GM19238 (cell line): ENCODE measurements around the gene KIF5C.

Source experiments
- DNase-seq: peaks from one replicate; pipeline ENCODE4 v3.0.0; 2011; ENCODE audit warnings: low spot score; ENCODE audit not compliant: insufficient read length

Gene KIF5C

DNA sequence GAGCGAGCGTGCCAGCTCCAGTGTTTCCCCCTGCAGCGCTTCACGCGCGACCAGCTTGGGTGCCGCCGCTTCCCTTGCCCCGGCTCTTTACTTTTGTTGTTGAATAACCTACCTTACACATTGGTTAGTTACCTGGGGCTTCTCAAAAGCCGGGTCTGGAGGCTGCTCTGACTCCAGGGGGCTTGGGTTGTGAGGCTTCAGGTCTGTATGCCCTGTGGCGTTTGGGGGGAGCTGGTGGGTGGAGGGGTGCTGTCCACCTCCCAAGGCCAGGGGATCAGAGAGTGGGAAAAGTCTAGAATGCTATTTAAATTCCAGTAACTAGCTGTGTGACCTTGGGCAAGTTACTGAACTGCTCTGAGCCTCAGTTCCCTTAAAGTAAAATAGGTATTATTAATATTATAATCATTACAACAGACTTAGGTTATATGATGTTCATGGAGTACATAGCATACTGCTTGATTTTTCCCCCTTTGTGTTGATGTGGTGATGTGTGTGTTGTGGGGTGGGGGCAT, 164.2 kb downstream of the KIF5C start:
- no peak for DNase-seq

DNA sequence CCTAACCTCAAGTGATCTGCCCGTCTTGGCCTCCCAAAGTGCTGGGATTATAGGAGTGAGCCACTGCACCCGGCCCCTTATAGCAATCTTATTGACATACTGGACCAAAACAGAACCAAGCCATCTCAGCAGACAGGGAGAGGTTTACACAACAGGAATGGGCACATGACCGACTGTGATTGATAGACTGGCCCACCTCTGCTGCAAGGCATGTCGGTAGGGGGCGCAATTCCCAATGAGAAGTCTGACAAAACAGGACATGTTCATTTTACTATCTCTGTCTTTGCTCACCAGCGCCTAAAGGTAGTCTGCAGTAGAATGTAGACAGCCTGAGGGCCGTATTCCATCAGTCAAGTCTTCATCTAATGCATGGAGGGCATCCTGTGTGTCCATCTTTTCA, 165.4 kb downstream of the KIF5C start:
- DNase-seq = no peak

DNA sequence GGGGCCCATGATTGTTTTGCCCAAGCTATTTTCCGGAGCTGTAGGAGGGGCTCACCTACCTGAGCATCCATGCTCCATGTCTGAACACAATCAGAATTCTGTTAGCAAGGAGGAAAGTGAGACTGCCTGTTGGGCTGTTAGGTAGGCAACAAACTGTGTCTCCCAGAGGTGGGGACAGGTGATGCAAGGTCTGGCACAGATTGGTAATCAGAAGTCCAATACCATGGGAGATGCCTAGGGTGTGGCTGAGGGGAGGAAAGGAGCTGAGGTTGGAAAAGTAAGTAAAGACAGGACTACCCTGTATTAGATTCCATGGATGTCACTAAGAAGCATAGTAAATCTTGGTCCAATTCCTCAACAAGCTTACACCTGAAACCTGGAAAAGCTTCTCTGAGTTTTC, 166.5 kb downstream of the KIF5C start:
- DNase-seq = no peak

DNA sequence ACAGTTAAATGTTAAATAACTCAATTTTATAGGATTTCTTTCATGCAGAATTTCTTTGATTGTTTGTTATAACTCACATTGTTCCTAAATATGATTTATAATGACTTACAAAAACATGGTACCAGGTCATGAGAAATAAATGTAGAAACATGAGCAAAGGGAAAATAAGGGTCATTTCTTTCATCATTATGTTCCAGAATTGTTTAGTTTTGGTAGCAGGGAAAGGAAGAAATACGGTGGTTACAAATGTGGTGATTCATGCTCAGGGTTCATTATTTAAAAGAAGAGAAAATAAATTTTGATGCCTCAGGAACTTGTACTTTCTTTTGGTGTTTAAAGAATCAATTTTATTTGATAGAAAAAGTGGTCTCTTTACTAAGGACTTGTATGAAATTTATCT, 167.9 kb downstream of the KIF5C start:
- no peak for DNase-seq

DNA sequence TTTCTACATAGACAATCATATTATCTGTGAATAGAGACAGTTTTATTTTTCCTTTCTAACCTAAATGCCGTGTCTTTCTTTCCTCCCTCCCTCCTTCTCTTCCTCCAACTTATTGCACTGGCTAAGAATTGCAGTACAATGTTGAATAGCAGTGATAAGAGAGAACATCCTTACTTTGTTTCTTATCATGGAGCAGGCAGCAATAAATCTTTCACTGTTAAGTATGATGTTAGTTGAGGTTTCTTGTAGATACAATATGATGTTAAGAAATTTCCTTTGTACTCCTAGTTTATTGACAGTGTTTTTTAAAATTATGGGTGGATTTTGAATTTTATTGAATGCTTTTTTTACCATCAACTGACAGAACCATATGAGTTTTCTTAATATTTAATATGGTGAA, 169.5 kb downstream of the KIF5C start:
- no peak for DNase-seq

DNA sequence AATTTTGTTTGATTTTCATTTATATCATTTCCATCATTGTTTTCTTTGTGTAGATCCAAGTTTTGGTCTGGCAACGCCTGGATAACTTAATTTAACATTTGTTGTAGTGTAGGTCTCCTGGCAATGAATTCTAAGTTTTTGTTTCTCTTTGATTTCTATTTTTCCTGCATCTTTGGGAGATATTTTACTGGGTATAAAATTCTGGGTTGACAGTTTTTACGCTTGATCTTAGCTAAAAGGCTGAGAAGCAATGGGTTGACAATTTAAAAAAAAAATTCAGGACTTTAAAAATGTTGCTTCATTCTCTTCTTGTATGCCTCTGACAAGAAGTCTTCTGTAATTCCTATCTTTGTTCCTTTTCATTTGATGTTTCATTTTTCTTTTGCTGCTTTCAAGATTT, 172.1 kb downstream of the KIF5C start:
- DNase-seq = no peak

DNA sequence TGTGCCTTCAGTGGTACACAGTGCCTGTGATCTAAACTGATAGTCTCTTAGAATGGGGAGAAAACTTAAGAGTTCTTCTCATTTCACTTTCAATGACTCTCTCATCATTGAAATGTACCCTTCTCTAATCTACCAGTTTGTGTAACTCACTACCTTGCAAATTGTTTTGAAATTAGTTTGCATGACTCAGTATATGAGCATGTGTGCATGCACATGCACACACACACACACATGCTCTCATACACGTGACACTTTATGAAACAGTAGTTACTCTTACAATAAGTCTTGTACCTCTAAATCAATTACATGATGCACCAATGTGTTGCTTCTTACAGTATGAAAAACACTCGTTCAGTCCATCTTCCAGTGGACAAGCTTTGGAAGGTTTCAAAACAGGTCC, 174.1 kb downstream of the KIF5C start:
- no peak for DNase-seq

DNA sequence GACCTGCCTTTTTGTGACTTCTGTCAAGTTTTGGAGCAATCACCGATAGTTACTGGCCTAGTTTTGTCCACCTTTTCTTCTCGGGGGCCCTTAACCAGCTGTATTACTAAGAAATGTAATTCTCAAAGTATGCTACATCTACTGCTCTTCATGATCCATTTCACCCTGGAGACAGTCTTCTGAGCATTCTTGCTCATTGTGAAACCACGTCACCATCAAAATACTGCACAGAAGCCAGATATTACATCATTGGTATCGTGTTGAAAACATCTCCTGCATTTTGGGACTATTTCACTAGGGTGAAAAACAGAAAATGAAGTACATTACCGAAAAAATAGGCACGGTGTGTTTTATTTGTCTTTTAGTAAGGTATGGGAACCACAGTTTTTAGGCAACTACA, 175.2 kb downstream of the KIF5C start:
- DNase-seq = no peak

DNA sequence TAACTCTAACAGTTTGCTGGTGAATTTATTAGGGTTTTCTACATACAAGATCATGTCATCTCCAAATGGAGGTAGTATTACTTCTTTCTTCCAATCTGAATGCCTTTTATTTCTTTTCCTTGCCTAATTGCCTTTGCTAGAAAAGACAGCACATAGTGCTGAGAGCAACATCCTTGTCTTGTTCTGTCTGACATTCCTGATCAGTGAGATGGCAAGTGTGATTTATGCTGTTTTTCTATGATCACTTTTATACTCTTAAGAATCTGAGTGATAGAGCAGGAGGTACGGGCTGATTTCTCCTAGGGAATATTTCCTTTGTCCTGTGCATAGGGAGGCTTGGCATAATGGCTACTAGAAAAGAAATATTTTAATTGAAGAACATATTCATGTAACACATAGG, 180.7 kb downstream of the KIF5C start:
- DNase-seq = no peak

DNA sequence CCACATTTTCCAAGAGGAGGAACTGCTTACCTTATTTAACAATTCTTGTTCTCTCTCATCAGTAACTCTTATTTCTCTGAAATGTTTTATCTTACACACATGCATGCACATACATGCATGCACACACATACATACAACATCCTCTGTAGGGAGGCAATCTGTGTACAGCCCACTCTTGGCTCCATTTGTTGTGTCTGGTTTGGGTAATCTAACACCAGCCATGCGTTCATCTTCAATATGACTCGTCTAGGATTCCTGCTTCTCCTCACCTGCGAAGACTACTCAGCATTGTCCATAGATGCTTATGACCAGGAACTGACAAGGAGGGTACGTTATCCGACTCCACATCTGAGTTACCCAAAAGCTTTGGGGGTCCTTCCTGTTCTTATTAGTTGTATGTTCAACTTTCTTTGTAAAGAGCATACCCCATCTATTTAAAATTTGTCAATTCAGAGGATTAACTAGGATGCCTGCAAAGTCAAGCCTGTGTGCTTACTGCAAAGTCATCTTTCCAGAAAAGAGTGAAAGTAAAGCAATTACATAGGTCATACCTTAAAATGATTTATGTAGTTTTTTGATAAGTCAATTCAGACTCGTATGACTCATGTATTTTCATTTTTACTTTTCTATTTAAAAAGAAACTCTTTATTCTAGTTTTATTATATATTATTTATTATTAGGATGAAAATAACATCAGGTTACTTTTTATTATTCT, 181.7 kb downstream of the KIF5C start:
- no peak for DNase-seq

DNA sequence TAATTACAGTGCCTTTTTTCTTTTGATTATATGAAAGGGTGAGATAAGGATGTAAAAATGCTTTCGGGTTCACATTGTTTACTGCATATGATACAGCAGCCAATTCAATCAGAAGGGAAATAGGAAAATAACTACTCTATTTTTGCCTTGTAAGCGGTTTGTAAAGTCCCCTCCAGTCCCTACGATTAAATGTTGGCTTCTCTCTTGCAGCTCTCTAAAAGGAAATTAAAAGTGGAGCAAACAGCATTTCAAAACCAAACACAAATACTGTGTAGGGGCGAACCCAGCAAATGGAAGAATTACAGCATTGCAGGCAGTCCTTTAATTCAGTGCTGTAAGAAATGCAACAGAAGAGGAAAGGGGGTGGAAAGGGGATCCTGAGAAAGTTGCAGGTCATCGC, 182.4 kb downstream of the KIF5C start:
- no peak for DNase-seq

DNA sequence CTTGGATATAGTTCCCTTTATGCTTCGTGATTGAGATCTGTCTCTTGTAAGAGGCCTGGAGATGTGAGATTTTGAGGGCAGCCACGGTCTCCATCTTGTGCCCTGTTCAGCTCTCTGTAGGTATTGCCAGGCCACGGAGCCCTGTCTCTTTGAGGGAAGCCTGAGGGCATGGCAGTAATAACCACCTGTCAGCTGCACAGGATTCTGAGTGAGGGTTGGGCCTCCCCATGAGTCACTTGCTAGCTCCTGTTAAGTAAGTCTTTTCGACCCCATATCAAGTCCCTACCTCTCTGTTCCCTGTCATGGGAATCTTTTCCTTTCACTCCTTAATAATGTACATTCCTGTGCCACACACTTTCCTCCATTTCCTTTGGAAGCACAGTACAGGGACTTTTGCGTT, 183.9 kb downstream of the KIF5C start:
- no peak for DNase-seq

DNA sequence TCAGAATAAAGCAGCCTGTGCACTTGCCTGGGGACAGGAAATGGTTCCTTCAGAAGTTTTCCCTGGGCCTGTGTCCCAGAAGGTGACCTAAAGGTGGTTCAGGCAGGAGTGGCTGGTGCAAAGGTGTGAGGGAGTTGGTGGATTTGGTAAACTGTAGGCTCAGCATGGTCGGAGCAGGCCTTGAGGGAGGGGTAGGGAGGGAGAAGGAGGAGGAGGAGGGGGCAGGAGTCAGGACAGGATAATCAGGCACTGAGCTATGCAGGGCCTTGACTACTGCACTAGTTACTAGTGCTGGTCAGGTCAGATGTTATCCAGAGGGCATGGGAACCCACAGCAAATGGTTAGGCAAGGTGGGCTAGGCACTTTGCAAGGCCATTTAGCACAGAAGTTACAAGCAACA, 184.8 kb downstream of the KIF5C start:
- no peak for DNase-seq

DNA sequence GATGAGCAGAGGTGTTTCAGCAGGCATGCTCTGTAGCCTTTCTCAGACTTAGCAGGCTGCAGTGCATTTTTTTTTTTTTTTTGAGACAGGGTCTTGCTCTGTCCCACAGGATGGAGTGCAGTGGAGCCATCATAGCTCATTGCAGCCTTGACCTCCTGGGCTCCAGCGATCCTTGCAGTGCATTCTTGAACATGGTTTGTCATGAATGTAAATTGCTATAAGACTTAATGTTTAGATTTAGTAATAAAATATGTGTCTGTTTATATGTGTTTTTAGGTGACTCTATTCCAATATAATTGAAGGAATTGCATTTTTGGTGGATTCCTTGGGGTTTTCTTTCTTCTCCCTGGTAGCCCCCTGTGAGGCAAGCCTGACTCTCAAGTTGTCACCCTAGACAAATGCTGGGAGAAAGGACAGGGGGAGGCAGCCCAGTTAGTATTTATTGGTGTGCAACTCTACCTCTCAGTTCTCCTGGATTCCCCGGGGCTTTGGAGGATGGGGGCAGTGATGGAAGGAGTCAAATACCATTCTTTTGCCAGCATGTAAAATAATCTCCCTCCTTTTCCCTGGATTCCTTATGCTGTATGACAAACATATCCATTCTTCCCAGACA, 186.2 kb downstream of the KIF5C start:
- DNase-seq = no peak

DNA sequence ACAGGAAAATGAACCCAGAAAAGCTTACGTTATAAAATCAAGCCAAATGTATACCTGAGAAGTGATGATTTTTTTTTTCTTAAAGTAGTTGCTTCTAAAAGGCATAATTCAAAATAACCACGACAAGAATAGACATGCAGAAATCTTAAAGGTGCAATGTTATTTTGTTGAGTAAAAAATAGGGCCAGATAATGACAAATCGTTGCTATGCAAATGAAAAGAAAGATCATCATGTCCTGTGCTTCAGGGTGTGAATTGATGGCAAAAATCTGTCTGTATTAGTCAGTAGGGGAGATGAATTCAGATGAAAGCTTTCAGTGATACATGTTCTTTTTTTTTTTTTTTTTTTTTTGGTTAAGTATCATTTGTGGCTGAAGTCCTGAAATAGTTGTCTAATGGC, 187.5 kb downstream of the KIF5C start:
- DNase-seq = no peak

DNA sequence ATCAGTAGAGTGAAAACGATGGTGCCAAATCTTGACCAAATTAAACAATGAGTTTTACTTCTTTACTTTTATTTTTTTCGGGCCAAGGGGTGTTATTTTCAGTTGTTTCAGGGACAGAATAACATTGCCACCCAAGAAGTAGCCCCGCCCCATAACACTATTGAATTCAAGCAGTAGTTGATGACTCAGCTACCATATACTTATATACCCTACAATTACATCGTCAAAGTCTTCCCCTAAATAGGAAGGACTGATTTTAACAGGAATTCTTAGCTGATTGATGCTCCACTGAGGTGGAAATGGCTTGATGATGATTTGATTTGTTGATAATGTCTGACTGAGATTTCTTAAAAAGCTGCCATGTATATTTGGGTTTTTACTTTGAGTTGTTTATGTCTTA, 188.2 kb downstream of the KIF5C start:
- no peak for DNase-seq

DNA sequence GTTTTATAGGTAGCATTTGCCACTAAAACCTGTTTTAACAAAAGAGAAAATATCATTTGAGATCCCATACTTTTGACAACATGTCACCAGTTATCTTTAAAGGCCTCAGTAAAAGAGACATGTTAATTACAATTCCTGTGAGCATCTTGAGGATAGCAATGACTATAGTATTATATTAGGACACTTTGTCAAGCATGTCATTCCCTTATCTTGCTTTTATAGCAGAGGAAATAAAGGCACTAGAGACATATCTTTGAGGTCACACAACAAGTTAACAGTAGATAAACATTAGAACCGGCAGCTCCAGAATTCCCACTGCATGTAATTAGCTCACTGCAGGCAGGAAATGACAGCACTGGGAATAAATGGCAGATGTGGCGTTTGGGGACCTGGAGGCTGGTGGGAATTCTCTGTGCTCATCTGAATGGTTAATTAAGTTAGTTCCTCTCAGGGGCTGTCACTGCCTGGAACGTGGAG, 189.4 kb downstream of the KIF5C start:
- DNase-seq = no peak

DNA sequence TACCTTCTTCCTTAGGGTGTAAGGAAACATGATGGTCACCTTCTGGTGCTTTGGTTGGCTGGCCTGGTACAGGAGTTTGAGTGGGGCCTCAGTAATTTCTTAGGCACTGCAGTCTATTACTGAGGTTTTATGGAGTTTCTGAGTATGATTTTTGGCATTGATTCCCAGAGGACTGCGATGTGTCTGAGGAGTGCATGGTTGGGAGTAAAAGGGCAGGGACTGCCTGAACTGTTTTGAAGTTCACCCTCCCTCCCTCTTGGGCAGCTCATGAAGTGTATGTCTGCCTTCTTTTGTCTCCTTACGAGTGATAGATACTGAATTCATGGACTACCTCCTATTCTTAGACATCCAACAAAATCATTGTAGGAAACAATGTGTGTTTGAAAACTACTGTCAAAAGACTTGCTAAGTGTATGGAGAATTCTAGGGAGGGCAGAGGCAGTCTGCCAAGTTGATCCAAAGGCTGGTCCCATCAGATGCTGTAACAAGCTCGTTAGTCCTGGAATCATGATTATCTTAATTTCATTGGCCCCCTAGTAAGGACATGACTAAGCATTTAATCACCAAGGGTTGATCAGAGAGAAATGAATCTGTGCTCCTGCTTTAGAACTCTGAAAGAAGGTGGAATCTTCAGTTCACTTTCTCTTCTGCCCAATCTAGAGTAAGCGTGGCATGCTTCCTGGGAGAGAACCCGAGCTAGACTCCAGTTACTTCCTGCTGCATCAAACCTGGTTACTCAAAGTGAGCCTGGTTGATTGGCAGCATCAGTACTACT, 190.0 kb downstream of the KIF5C start:
- no peak for DNase-seq

DNA sequence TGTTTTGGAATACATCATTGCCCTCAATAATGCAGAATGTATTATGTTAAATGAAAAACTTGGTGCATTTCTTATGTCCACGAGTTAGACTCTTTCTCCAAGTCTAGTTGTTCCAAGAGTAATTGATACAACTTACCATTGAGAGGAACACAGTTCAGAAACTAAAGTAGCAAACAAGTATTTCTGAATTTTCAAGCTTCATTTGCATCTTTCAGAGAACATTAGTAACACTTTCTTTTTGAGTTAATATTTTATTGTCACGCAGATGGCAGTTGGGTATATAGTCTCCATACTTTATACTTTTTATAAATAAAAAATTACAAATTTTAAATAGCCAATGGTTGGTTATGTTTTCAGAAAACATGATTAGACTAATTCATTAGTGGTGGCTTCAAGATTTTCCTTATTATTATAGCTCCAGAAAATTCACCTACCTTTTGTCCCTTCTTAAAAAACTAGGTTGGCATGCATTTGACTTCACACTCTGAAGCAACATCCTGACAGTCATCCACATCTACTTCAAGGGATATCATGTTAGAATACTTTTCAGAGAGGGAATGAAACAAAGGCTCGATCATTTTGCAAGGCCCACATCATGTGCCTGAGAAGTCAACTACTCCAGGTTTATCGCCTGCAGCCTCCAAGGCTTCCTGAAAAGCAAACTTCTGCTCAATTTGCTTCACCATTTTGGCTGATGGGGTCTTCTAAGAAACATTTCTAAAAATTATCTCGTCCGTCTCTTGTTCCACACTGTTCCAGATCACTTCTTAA, 193.4 kb downstream of the KIF5C start:
- no peak for DNase-seq

DNA sequence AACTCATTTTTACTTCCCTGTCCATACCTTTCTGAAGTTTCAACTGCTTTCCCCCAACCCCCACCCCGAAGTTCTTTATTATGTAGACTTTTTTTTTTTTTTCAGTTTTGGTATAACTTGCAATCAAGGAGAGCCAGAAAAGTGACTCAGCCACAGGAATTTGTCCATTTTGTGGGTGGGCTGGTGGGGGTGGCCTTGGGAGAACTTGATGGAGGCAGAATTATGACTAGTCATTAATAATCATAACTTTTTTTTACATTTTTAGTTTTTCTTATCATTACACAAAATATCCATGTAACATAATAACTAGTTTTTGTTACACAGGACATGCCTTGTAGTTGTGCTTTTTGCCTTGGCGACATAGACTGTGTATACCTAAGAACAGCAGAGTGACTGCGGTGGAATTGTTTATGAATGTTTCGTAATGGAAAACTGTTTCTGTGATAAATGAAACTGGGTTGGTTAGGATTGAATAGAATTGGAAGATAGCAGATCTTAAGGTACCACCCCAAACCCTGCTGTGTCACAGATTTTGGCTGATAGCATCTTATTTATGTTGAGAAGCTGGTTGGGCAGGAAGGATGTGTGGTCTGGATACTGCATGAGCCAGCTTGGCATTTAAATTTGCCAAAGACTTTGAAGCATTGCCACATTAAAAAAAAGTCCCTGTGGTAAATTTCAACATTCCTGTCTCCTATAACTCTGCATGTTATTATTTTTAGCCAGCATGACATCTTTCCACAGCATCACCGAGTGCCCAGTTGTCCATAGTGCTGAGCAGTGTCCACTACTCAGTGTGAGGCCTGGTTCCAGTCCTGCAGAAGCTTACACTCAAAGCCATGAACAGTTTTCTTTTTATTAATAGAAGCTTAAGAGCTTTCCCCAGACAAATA, 194.2 kb downstream of the KIF5C start:
- no peak for DNase-seq
